SKM-1 (cell line): ENCODE data around the gene PTPRT.
"Not testable (repeated sequence)": the region's sequence is repeated elsewhere in the genome, so short reads cannot be mapped to it uniquely, and the experiment has no call there.

Experiments
- DNase-seq: peaks from one replicate; lab custom pipeline; 2025; ENCODE audit not compliant: unreplicated experiment; lab: John Stamatoyannopoulos, UW

PTPRT gene

GRCh38 chr20:43187476-43188233, 2.1 kb downstream of the PTPRT start:
- no peak for DNase-seq

DNA sequence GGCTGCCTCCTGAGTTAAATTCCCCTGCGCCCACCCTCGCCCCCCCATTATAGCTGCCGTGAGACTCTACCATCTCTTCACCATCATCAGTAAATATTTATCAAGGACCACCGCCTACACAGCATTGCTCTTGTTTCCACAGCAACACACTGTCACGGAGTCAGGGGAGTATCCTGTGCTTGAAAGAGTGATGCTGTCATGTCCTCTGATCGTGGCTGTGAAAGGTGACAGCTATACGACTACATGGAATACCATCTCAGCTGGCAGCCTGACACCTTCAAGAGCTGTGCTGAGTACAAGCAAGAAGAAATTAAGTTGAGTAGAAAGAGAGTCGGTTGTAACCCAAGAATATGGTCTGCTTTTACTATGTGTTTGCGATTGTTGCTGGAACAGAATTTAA, 3.4 kb downstream of the PTPRT start:
- no peak for DNase-seq

- no peak for DNase-seq
These were observed 3.8 kb downstream of the PTPRT start for GRCh38 chr20:43185901-43186300.

DNA sequence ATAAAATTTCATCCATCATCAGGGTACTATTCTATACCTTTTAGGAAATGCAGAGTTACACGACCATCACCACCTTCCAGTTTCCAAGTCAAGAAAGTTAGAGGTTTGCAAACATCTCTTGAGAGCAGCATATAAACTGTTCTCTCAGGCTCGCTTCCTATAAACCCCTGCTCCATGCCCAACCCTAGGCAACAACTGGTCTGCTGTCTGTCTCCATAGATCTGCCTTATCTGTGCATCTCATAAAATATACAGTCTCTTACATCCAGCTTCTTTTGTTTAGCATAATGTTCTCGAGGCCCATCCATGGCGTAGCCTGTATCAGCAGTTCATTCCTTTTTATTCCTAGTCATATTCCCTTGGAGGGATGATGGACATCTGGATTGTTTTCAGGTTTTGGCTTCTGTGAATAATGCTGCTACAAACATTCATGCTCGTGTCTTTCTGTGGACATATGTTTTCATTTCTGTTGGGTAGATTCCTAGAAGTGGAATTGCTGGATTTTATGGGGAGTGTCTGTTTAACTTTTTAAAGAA, 6.1 kb downstream of the PTPRT start:
- no peak for DNase-seq

- DNase-seq = no peak
These were observed 11.6 kb downstream of the PTPRT start for GRCh38 chr20:43178080-43178479.

- no peak for DNase-seq
These were observed 13.0 kb downstream of the PTPRT start for GRCh38 chr20:43176726-43177125.

DNA sequence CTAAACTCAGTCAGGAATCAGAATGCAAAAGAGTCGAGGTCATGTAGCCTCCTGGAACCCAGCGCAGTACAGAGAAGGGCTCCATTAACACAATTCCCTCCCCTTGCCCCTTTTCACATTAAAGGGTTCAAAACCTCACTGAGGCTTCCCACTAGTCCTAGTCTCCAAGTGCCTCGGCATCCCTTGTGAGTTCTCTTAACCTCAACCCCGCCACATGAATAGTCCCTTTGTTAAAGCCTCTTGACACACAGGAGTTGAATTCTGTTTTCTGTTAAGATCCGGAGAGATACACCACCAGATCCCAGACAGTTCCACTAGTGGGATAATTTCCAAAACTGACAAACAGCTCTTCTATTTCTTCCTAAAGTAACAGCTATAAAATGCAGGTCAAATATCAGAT, 17.8 kb downstream of the PTPRT start:
- no peak for DNase-seq

GRCh38 chr20:43170771-43171170, 18.9 kb downstream of the PTPRT start:
- no peak for DNase-seq

DNA sequence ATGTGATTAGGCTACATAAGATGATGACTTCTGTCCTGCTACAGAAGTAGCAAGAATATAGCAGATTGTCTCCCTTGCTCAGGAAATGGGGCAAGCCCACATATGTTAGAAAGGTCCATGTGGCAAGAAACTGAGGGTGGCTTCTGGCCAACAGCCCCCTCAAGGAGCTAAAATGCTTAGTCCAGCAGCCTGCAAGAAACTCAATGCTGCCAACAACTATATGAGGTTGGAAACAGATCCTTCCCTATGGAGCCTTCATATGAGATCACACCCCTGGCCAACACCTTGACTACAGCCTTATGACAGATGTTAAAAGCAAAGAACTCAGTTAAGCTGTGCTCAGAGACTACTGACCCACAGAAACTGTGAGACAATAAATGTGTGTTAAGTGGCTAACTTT, 22.1 kb downstream of the PTPRT start:
- DNase-seq = no peak

- DNase-seq = no peak
These were observed 22.7 kb downstream of the PTPRT start for GRCh38 chr20:43167021-43167420.

GRCh38 chr20:43165611-43166010, 24.1 kb downstream of the PTPRT start:
- no peak for DNase-seq

DNA sequence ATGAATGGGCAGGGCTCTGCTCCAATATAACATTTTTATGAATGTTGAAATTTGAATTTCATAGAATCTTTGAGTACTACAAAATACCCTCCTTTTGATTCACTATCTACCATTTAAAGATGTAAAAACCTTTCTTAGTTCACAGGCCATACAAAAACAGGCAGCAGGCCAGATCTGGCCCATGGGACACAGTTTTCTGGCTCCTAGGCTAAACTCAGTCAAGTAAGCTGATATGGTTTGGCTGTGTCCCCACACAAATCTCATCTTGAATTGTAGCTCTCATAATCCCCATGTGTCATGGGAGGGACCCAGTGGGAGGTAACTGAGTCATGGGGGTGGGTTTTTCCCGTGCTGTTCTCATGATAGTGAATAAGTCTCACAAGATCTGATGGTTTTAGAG, 25.0 kb downstream of the PTPRT start:
- not testable (repeated sequence) for DNase-seq

DNA sequence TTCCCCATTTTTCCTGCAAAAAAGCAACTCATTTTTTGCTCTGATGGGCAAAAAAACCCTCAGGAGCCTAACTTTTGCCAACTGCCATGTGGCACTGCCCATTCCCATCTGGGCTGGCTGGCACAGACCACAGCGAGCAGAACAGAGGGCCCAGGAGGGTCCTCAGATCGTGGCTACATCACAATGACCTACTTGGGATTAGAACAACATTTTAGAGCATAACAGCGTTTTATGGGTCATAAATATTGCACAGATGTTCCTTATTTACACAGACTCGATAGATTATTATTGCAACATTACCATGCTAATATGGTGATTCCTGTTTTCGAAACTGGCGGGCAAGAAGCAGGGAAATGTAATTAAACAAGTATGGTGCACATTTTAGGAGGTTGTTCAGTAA, 28.0 kb downstream of the PTPRT start:
- no peak for DNase-seq

- DNase-seq = no peak
These were observed 28.8 kb downstream of the PTPRT start for GRCh38 chr20:43160941-43161340.

DNA sequence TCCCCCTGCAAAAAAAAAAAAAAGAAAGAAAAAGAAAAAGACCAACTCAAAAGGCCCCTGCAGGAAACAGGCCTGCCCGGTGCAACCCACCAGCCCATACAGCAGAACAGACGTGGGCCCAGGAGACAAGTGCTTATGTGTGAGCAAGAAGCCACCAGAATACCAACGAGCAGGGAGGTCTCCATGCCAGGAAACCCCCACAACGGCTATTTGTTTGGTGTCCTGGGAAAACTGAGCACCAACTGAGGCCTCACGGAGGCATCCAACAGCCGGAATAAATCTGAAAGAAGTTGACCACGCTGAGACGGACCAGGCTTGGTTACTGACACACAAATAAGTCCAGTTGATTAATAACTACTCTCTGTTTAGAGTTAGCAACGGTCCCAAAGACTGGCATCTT, 29.7 kb downstream of the PTPRT start:
- no peak for DNase-seq

GRCh38 chr20:43155366-43156100, 34.2 kb downstream of the PTPRT start:
- DNase-seq = no peak

GRCh38 chr20:43151901-43152300, 37.8 kb downstream of the PTPRT start:
- DNase-seq = no peak

DNA sequence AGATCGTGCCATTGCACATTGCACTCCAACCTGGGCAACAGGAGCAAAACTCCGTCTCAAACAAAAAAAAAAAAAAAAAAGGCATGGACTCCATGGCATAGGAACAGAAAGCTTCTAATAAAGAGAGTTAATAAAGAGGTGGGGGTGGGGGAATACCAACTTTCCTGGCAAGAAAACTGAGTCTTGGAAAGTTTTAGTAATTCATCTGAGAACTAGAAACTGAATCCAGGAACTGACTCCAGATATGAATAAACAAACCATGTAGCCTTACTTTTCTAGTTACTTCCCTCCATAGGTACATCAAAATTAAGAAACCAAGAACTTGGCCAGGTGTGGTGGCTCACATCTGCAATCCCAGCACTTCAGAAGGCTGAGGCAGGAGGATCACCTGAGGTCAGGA, 38.5 kb downstream of the PTPRT start:
- DNase-seq = no peak

DNA sequence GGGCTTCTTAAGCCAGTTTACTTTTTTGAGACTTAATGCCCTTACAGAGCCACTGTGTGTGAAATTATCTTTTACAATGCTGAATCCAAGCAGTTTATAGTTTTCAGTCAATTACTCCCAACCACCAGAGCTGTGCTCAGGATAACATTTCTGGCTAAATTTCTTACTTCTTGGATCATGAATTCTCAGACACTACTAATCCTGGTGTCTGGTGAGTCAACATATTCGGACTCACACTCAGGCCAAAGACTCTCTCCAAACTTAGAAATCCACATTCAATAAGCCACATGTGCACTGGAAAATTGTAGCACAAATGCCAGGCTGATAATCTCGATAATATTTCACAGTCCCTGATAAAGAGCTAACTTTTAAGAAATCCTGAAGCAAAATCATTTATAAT, 49.0 kb downstream of the PTPRT start:
- no peak for DNase-seq

GRCh38 chr20:43138061-43138770, 51.5 kb downstream of the PTPRT start:
- no peak for DNase-seq

DNA sequence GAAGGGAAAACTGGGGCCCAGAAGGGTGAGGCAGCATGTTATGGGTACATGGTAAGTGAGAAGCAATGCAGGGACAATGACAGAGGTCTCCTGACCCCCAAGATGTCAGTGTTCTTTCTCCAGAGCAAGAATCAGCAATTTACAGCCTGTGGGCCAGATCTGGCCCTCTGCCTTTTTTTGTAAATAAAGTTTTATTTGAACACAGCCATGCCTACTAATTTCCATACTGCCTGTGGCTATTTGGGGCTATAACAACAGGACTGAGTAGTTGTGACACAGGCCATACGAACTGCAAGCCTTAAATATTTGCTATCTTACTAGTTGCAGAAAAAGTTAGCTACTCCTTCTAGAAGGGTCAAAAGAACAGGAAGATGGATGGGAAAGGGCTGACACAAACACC, 52.5 kb downstream of the PTPRT start:
- DNase-seq = no peak

DNA sequence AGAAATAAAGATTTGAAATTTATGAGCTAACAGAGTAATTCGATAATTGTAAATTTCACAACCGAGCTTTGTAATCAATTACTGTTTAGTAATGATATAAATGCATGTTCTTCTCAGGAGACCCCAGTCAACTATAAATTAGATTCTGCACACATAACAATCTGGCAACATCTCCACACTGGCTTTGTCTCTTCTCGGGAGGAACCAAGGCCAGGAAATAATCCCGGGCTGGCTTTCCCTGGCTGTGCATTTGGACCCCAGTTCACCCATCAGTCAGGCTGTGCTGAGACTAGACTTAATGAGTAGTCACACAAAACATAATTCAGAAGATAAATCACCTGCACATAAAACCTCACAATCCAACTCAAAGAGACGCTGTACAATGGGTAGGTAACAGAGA, 65.5 kb downstream of the PTPRT start:
- DNase-seq = no peak
